ENCODE data around the gene MYO18B. TPM values are rescaled to one million over a fixed set of nuclear protein-coding genes. Genes with fewer than 3 reads are reported as not detected.

Gene MYO18B
- total and polyA plus RNA-seq, 2 experiments from 2014 or later, result 35.6 to 178 TPM

GRCh38 chr22:25898707-25899365 is 156.8 kb downstream of the MYO18B start:
- no peaks in the 10 kb centered on the region for H3K9me3 ChIP-seq (ENCODE audit: low read depth)
- H3K36me3 ChIP-seq, result peaks cover 66% of the 10 kb centered on the region
- peak in 1 of 2 donors; percentile 26 for DNase-seq (ENCODE audit: low read depth in 1 of 2, low spot score in 1 of 2)

GRCh38 chr22:25899566-25899965 is 157.6 kb downstream of the MYO18B start:
- H3K4me3 ChIP-seq, result no peak overlapping the region
- no peaks in the 10 kb centered on the region for H3K27me3 ChIP-seq
- no peak for TF ChIP-seq CTCF (IDR thresholded peaks at IDR 0.05; ENCODE audit: low read depth, low read length)
- no peak overlapping the region for H3K27ac ChIP-seq
- peaks cover 69% of the 10 kb centered on the region for H3K36me3 ChIP-seq
- H3K4me1 ChIP-seq (ENCODE audit: low read depth), result no peaks in the 10 kb centered on the region
- no peak for DNase-seq (ENCODE audit: low read depth in 1 of 2, low spot score in 1 of 2)
- H3K9me3 ChIP-seq (ENCODE audit: low read depth), result no peaks in the 10 kb centered on the region

More at GRCh38 chr22:25898707-25899365, 156.8 kb downstream of the MYO18B start:
- no peak for TF ChIP-seq CTCF (IDR thresholded peaks at IDR 0.05; ENCODE audit: low read depth, low read length)
- Histone ChIP-seq H3K4me1 (ENCODE audit: low read depth) (no peaks in the 10 kb centered on the region), H3K4me3 (no peak overlapping the region), H3K27me3 (no peaks in the 10 kb centered on the region), H3K27ac (no peak overlapping the region)

- no peaks in the 10 kb centered on the region for H3K27me3 ChIP-seq
- no peak overlapping the region for H3K27ac ChIP-seq
- no peaks in the 10 kb centered on the region for H3K9me3 ChIP-seq (ENCODE audit: low read depth)
- no peaks in the 10 kb centered on the region for H3K4me1 ChIP-seq (ENCODE audit: low read depth)
- no peak for DNase-seq (ENCODE audit: low read depth in 1 of 2, low spot score in 1 of 2)
- no peak overlapping the region for H3K4me3 ChIP-seq
- no peak for TF ChIP-seq CTCF (IDR thresholded peaks at IDR 0.05; ENCODE audit: low read depth, low read length)
- H3K36me3 ChIP-seq, result peaks cover 69% of the 10 kb centered on the region
Observed at GRCh38 chr22:25900390-25900789, 158.4 kb downstream of the MYO18B start.

GRCh38 chr22:25900880-25901279 is 158.9 kb downstream of the MYO18B start:
- Histone ChIP-seq H3K4me3 (no peak overlapping the region), H3K27me3 (no peaks in the 10 kb centered on the region), H3K36me3 (peaks cover 64% of the 10 kb centered on the region), H3K9me3 (ENCODE audit: low read depth) (no peaks in the 10 kb centered on the region), H3K4me1 (ENCODE audit: low read depth) (no peaks in the 10 kb centered on the region), H3K27ac (no peak overlapping the region)
- no peak for TF ChIP-seq CTCF (IDR thresholded peaks at IDR 0.05; ENCODE audit: low read depth, low read length)
- DNase-seq (ENCODE audit: low read depth in 1 of 2, low spot score in 1 of 2), result no peak

GRCh38 chr22:25902402-25902801 is 160.4 kb downstream of the MYO18B start:
- no peaks in the 10 kb centered on the region for H3K27me3 ChIP-seq
- DNase-seq (ENCODE audit: low read depth in 1 of 2, low spot score in 1 of 2), result no peak
- TF ChIP-seq CTCF (IDR thresholded peaks at IDR 0.05; ENCODE audit: low read depth, low read length), result no peak
- H3K4me1 ChIP-seq (ENCODE audit: low read depth), result no peaks in the 10 kb centered on the region
- H3K36me3 ChIP-seq, result peaks cover 61% of the 10 kb centered on the region
- H3K9me3 ChIP-seq (ENCODE audit: low read depth), result no peaks in the 10 kb centered on the region
- no peak overlapping the region for H3K27ac ChIP-seq
- H3K4me3 ChIP-seq, result no peak overlapping the region

Data from cardiac muscle cell (in vitro differentiated cells and primary cell).